WTC11 (cell line): ENCODE data around the gene FGA. TPM values are rescaled to one million over a fixed set of nuclear protein-coding genes. Genes with fewer than 3 reads are reported as not detected.

ENCODE experiments used
- ATAC-seq: fragments of 200-7000 bp; cut with Tn5 transposase; 2 replicates; pipeline ENCODE4 v1.10.0; 2021; ENCODE audit warnings: mild to moderate bottlenecking, moderate library complexity
- CTCF ChIA-PET: fragments of 300-600 bp; sonication (Branson Sonifier 250); formaldehyde crosslinking; loops from one replicate; lab custom pipeline; 2021; ENCODE audit warnings: antibody characterized with exemption; lab: Charles Lee
- POLR2A ChIA-PET: fragments of 350-600 bp; sonication (Branson Sonifier 250); formaldehyde crosslinking; loops from one replicate; lab custom pipeline; 2021; ENCODE audit warnings: antibody characterized with exemption; lab: Charles Lee
- DNase-seq: peaks from one replicate; pipeline ENCODE4 v3.0.0; 2021; ENCODE audit warnings: low spot score
- H3K27ac Mint-ChIP-seq: 2 replicates; pipeline ENCODE4 v1.8.0; 2021; ENCODE audit warnings: mixed read lengths
- H3K27me3 Mint-ChIP-seq: 2 replicates; pipeline ENCODE4 v1.8.0; 2021; ENCODE audit warnings: low read depth, mild to moderate bottlenecking, moderate library complexity, mixed read lengths
- H3K36me3 Mint-ChIP-seq: 2 replicates; pipeline ENCODE4 v1.8.0; 2021; ENCODE audit warnings: mixed read lengths
- H3K4me1 Mint-ChIP-seq: 2 replicates; pipeline ENCODE4 v1.8.0; 2022; ENCODE audit warnings: mixed read lengths
- H3K4me3 Mint-ChIP-seq: 2 replicates; pipeline ENCODE4 v1.8.0; 2021; ENCODE audit warnings: mild to moderate bottlenecking, moderate library complexity, mixed read lengths
- H3K9me3 Mint-ChIP-seq: 2 replicates; pipeline ENCODE4 v1.8.0; 2021; ENCODE audit warnings: mixed read lengths
- ARID4B ChIP-seq: sonication (generic); formaldehyde crosslinking; IDR thresholded peaks from 2 replicates; pipeline ENCODE4 v1.8.0; 2023; ENCODE audit warnings: missing genetic modification reagents, mild to moderate bottlenecking, borderline replicate concordance
- ATF2 ChIP-seq: sonication (generic); formaldehyde crosslinking; IDR thresholded peaks from 2 replicates; pipeline ENCODE4 v1.8.1; 2022; ENCODE audit warnings: low read depth, missing genetic modification reagents, borderline replicate concordance
- CTCF ChIP-seq: fragments of 200-600 bp; IDR thresholded peaks from 2 replicates; pipeline ENCODE4 v1.8.0; 2022; ENCODE audit warnings: antibody characterized with exemption
- FOXK1 ChIP-seq: sonication (generic); formaldehyde crosslinking; IDR thresholded peaks from 2 replicates; pipeline ENCODE4 v1.8.0; 2022; ENCODE audit warnings: mild to moderate bottlenecking, moderate library complexity, missing genetic modification reagents
- HMGA2 ChIP-seq: fragments of 250-450 bp; sonication (Bioruptor Pico); IDR thresholded peaks from 2 replicates; pipeline ENCODE4 v1.4.0; 2021; ENCODE audit warnings: mild to moderate bottlenecking, moderate library complexity
- JAZF1 ChIP-seq: fragments of 250-450 bp; sonication (Bioruptor Pico); IDR thresholded peaks from 2 replicates; pipeline ENCODE4 v1.9.0; 2021; ENCODE audit warnings: moderate library complexity, mild to moderate bottlenecking, inconsistent platforms
- MAX ChIP-seq: sonication (generic); formaldehyde crosslinking; IDR thresholded peaks from 2 replicates; pipeline ENCODE4 v1.8.0; 2022; ENCODE audit warnings: mild to moderate bottlenecking, missing genetic modification reagents
- NFE2L1 ChIP-seq: sonication (generic); formaldehyde crosslinking; IDR thresholded peaks from 2 replicates; pipeline ENCODE4 v1.8.1; 2023; ENCODE audit warnings: missing genetic modification reagents
- NFYB ChIP-seq: sonication (generic); formaldehyde crosslinking; conservative IDR thresholded peaks from 2 replicates; pipeline ENCODE4 v1.8.0; 2022; ENCODE audit warnings: low read depth, missing genetic modification reagents
- NR1H2 ChIP-seq: sonication (generic); formaldehyde crosslinking; IDR thresholded peaks from 2 replicates; pipeline ENCODE4 v1.9.0; 2021; ENCODE audit warnings: mild to moderate bottlenecking, moderate library complexity, missing genetic modification reagents
- SMAD3 ChIP-seq: sonication (generic); formaldehyde crosslinking; IDR thresholded peaks from 2 replicates; pipeline ENCODE4 v1.8.0; 2022; ENCODE audit warnings: missing genetic modification reagents, mild to moderate bottlenecking, borderline replicate concordance
- USF1 ChIP-seq: sonication (generic); formaldehyde crosslinking; IDR thresholded peaks from 2 replicates; pipeline ENCODE4 v1.8.0; 2022; ENCODE audit warnings: mild to moderate bottlenecking, missing genetic modification reagents
- ZNF219 ChIP-seq: sonication (generic); formaldehyde crosslinking; IDR thresholded peaks from 2 replicates; pipeline ENCODE4 v1.8.0; 2023; ENCODE audit warnings: missing genetic modification reagents, mild to moderate bottlenecking, borderline replicate concordance
- total RNA-seq: library from RNA; stranded (reverse); gene quantifications from 3 replicates; pipeline ENCODE4 v1.2.3, GENCODE V29; 2021
- TF ChIP-seq, protein P1 (sequence below): sonication (generic); formaldehyde crosslinking; IDR thresholded peaks from 2 replicates; pipeline ENCODE4 v1.8.1; 2022; ENCODE audit warnings: low read depth, mild to moderate bottlenecking, moderate library complexity, missing genetic modification reagents, borderline replicate concordance
- TF ChIP-seq, protein P2 (sequence below): fragments of 250-450 bp; sonication (Bioruptor Pico); conservative IDR thresholded peaks from 2 replicates; pipeline ENCODE4 v1.9.0; 2021; ENCODE audit warnings: mild to moderate bottlenecking

Gene FGA
- total RNA-seq, 1 experiment from 2014 or later, result 3.2 TPM

GRCh38 chr4:154565704-154566103, 24.8 kb downstream of the FGA start (continued):
- TF ChIP-seq CTCF, result no peak
- TF ChIP-seq, protein P1, sequence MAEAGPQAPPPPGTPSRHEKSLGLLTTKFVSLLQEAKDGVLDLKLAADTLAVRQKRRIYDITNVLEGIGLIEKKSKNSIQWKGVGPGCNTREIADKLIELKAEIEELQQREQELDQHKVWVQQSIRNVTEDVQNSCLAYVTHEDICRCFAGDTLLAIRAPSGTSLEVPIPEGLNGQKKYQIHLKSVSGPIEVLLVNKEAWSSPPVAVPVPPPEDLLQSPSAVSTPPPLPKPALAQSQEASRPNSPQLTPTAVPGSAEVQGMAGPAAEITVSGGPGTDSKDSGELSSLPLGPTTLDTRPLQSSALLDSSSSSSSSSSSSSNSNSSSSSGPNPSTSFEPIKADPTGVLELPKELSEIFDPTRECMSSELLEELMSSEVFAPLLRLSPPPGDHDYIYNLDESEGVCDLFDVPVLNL (CRISPR knock-in tag), result no peak
- no peak for TF ChIP-seq NR1H2 (CRISPR knock-in tag)
- TF ChIP-seq NFYB (CRISPR knock-in tag), result no peak
- TF ChIP-seq, all 79 proteins: peak for 0

GRCh38 chr4:154564311-154564710, 26.2 kb downstream of the FGA start:
- no peak overlapping the region for H3K4me3 Mint-ChIP-seq
- no peaks in the 10 kb centered on the region for H3K36me3 Mint-ChIP-seq
- no peak for ATAC-seq

GRCh38 chr4:154562697-154563254, 27.8 kb downstream of the FGA start, which contains the start of gene FGB:
Gene FGB, plus strand, starts transcription at chr4:154563011. Its CDS starts 8 bp downstream, at chr4:154563019.
- ATAC-seq, result no peak
- H3K27me3 Mint-ChIP-seq, result no peaks in the 10 kb centered on the region
- CTCF ChIA-PET, result interaction anchor here (1.7 kb wide), 1 partner anchor 56 kb away, joined by 9 read pairs; no protein-coding TSS in a partner anchor
- DNase-seq, result no peak
- no peaks in the 10 kb centered on the region for H3K9me3 Mint-ChIP-seq
- H3K27ac Mint-ChIP-seq, result no peak within 1 kb of the TSS; the same call in 1 of the 2 replicates
- POLR2A ChIA-PET, result no interaction called here
- H3K4me1 Mint-ChIP-seq, result peaks cover 10% of the 10 kb centered on the region
- no peak within 1 kb of the TSS for H3K4me3 Mint-ChIP-seq
- H3K36me3 Mint-ChIP-seq, result no peaks in the 10 kb centered on the region
- TF ChIP-seq, protein P1 (CRISPR knock-in tag), result no peak
- TF ChIP-seq JAZF1 (CRISPR knock-in tag), result no peak
- no peak for TF ChIP-seq HMGA2
- TF ChIP-seq ATF2 (CRISPR knock-in tag), result no peak
- no peak for TF ChIP-seq MAX (CRISPR knock-in tag)
- TF ChIP-seq ARID4B, result no peak
- TF ChIP-seq, protein P2, sequence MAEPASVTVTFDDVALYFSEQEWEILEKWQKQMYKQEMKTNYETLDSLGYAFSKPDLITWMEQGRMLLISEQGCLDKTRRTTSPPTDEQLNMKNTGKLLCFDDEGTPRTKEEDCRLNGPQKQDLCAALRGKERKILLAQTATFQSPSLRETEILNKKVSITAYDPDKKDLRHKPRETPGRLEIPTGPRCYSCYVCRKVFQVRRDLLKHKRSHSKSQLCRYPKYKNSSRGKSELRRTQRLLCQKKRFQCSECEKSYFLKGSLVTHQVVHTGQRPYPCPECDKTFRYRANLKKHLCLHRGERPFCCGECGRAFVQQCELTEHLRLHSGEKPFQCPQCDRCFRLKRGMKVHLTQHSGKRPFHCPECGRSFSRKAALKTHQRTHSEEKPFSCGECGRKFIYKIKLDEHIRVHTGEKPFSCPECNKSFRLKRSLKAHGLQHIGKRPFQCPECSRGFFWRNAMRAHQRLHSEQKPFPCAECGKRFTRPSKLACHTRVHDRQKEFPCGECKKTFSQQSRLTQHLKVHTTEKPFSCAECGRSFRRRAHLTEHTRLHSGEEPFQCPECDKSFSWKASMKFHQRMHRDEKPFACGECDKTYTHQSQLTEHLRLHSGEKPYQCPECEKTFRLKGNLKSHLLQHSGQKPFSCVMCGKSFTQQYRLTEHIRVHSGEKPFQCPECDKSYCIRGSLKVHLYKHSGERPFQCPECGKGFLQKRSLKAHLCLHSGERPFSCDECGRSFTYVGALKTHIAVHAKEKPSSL (CRISPR knock-in tag), result no peak
- no peak for TF ChIP-seq FOXK1 (CRISPR knock-in tag)
- TF ChIP-seq ZNF219 (CRISPR knock-in tag), result no peak
- no peak for TF ChIP-seq SMAD3

More at GRCh38 chr4:154564311-154564710, 26.2 kb downstream of the FGA start:
- POLR2A ChIA-PET, result no interaction called here
- CTCF ChIA-PET, result interaction anchor here (1.1 kb wide), 1 partner anchor 55 kb away, joined by 9 read pairs; no protein-coding TSS in a partner anchor
- Mint-ChIP-seq H3K9me3 (no peaks in the 10 kb centered on the region), H3K4me1 (peaks cover 10% of the 10 kb centered on the region), H3K27ac (no peak overlapping the region)
- no peak for DNase-seq
- TF ChIP-seq NFE2L1 (CRISPR knock-in tag) (no peak), NFYB (CRISPR knock-in tag) (no peak), USF1 (no peak)
- TF ChIP-seq, all 79 proteins: peak for 0
- H3K27me3 Mint-ChIP-seq, result no peaks in the 10 kb centered on the region
